HG03060 (cell line): ENCODE data around the gene LYL1.

Experiments used
- ATAC-seq: cut with Tn5 transposase; IDR thresholded peaks from one replicate; pipeline ENCODE4 v1.9.1; 2021; ENCODE audit warnings: low read depth, moderate number of reproducible peaks; ENCODE audit not compliant: unreplicated experiment

LYL1 gene

GRCh38 chr19:13094771-13095392 lies 7.8 kb downstream of the LYL1 start:
- no peak for ATAC-seq

- ATAC-seq = no peak
Observed at GRCh38 chr19:13094106-13094504, 8.6 kb downstream of the LYL1 start.

GRCh38 chr19:13093407-13094105 lies 9.1 kb downstream of the LYL1 start:
- no peak for ATAC-seq

DNA sequence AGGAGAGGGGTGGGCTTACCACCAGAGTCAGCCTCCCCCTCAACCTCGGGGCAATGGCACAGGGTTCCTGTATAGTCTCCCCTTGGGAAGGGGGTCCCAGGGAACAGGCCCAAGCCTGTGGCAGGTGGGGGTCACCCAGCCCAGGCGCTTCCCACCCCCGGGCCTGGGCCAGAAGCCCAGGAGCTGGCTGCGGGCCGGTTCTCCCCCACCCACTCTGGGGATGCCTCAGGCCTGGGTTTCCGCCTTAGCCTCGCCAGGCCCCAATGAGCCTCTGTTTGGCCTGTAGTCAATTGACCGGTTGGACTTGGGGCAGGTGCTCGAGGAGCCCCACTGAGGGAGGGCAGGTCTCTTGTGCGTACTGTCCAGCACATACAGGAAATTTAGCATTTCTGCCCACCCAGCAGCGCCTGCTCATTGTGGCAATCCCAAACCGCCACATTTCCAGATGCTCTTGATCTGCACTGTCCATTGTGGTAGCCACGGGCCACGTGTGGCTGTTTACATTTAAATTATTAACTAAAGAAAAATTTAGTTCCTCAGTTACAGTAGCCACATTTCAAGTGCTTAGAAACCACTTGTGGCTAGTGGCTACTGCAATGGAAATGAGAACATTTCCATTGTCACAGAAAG lies 9.9 kb downstream of the LYL1 start:
- no peak for ATAC-seq

GRCh38 chr19:13092158-13092543 lies 10.5 kb downstream of the LYL1 start:
- ATAC-seq = no peak

DNA sequence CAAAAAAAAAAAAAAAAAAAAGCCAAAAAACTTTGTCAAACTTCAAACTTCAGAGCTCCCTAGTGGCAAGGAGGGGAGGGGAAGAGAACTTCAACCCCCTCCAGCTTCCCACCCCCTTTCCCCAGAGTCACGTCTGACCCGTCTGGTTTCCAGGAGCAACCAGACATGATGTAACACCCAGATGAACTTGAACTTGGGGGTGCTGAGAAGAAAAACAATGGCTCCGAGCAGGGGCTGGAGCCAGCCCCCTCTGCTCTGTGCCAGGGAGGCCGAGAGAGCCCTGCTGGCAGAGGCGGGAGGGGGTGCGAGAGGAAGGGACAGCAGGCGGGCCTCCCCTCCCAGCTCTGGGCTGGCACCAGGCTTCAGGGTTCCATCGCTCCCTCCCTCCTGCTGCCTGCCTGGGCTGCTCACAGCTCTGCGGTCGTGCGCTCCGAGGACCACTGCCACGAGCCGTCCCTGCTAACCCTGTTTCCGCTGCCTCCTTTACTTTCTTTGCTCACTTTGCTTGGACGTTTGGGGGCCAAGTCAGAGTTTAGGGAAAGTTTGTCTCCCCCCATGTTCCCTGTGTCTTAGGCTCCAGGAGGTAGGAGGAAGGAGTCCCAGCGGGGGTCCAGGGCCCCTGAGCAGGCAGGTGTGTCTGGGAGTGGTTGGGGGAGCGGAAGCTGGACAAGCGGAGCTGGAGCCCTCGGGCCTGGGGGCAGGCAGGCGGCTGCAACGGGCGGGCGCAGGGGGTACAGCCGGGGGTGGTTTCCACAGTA lies 11.1 kb downstream of the LYL1 start:
- no peak for ATAC-seq

GRCh38 chr19:13090511-13091231 lies 12.0 kb downstream of the LYL1 start:
- no peak for ATAC-seq

DNA sequence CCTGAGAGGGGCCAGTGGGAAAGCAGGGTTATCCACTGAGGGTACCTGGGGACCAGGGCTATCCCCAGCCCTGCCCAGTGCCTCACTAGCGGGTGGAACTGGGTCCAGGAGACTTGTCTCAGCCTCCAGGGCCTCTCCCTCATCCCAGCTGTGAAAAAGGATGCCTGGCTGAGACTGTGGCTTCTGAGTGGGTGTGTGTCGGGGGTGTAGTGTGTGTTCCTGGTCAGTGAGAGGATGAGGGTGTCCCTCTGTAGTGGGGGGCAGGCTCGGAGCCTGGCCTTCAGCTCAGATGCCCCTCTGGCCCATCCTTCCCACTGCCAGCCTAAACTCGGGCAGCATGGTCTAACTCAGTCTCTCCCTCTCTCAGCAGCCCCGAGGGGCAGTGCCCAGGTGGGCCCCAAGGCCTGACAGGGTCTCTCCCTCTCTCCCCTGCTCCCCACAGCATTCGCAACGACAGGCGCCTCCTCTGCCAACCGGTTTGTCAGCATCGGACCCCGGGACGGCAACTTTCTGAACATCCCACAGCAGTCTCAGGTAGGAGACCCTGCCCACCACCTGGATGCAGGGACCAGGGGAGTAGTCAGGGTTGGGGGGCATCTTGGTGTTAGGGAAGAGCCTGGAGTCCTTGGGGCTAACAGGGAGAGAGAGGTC lies 12.7 kb downstream of the LYL1 start:
- ATAC-seq = no peak

- ATAC-seq = no peak
Observed at GRCh38 chr19:13089139-13089856, 13.4 kb downstream of the LYL1 start.

DNA sequence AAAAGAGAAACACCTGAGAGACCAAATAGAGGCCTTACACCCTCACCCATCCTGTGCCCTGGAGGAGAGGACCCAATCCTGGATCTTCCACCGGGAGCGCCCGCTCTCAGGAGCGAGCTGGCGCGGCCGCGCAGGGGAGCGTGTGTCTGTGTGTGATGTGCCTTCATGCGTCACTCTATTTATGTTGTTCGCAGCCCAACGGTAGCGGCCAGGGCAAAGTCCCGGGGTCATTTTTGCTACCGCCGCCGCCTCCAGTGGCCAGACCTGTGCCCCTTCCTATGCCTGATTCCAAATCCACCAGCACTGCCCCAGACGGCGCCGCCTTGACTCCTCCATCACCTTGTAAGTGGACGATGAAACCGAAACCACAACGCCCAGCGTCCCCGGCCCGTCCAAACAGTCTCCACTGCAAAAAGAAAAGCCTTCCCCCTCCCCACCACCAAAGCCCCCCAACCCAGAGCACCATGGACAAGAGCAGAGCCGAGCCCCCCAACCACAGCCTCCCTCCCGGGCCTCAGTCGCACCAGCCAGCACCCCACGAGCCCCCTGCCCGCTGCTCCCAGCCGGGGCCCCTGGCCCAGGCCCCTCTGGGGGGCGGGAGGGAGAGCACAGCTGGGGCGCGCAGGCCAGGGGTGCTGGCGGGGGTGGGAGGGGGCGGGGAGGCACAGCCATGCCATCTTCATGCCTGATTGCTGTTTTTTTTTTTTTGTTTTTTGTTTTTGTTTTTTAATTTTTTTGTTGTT lies 14.7 kb downstream of the LYL1 start:
- no peak for ATAC-seq

- ATAC-seq = no peak
Observed at GRCh38 chr19:13087295-13087694, 15.4 kb downstream of the LYL1 start.

DNA sequence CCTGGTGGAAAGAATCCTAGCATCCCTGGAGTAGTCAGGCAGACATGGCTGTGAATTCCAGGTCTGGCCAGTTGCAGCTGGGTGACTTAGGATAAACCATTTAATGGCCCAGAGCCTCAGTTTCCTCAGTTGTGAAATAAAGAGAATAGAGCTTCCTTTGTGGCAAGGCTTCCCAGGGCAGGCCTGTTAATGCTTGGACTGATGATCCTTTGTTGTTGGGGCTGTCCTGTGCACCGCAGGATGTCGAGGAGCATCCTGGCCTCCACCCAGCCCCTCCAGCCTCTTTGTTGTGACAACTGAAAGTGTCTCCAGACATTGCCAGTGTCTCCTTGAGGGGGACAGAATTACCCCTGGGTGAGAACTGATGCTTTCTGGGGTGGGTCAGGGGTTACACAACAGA lies 16.3 kb downstream of the LYL1 start:
- no peak for ATAC-seq

DNA sequence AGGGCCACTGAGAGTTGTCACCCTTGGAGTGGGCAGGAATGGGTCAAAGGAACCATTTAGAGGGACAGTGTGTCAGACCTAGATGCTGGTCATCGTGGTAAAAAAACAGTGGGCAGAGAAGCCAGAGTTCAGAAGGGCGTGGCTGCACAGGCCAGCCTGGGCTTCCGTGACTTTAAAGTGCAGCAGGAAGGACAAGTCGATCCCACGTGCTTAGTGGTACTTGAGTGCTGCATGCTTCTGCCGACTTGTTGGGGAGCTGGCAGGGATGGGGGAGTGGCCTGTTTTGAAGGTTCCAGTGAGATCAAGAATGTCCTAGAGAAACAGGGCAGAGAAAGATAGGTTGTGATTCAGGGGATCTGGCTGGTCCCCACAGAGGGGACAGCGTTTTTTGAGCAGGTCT lies 17.0 kb downstream of the LYL1 start:
- no peak for ATAC-seq

GRCh38 chr19:13083627-13084026 lies 19.0 kb downstream of the LYL1 start:
- no peak for ATAC-seq

- no peak for ATAC-seq
Observed at GRCh38 chr19:13083008-13083404, 19.7 kb downstream of the LYL1 start.

GRCh38 chr19:13082192-13083007 lies 20.3 kb downstream of the LYL1 start:
- ATAC-seq = no peak

DNA sequence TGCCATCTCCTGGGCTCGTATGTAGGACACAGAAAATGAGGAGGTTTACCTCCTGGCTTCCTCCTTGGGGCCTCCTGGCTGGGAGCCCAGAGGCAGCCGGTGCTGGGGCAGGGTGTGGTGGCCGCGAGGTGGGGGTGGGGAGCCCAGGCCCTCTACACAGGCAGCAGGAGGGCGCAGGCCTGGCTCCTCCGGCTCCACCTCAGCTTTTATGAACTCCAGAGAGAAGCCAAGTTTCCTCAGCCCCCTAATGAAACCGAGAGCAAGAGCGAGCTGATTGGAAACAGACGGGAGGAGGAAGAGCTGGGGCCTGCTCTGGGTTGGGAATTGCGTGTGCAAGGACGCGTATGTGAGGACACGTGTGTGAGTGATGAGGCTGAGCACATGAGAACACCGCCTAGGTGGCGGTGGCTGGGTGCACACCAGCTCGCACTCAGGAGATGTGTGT lies 23.1 kb downstream of the LYL1 start:
- no peak for ATAC-seq
